Measurements from ENCODE around the gene KARS1.

Gene KARS1

DNA sequence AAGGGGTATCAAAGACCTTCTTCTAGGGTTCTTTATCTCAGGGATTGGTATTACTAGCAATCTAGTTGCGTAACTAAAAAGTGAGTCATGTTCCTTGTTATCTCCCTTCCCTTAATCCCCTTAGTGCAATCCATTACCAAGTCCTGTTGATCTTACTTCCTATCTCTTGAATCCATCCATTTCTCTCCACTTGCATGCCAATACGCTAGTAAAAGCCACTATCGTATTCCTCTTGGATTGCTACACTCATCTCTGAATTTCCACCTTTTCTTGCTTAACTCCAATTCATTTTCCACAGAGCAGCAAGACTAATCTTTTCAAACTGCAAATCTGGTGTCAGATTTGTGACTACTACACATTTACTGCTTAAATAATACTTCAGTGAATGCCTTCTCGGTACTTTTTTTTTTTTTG is 22.5 kb downstream of the KARS1 start:
- peak overlapping the region; percentile 13 to 62 (median 37) for H3K4me3 Mint-ChIP-seq
- no peaks in the 10 kb centered on the region for H3K27me3 Mint-ChIP-seq (ENCODE audit: low read depth)
- H3K27ac Mint-ChIP-seq: peak overlapping the region in 2 of 3 experiments; percentile 9 to 41
- TF ChIP-seq, protein P1, sequence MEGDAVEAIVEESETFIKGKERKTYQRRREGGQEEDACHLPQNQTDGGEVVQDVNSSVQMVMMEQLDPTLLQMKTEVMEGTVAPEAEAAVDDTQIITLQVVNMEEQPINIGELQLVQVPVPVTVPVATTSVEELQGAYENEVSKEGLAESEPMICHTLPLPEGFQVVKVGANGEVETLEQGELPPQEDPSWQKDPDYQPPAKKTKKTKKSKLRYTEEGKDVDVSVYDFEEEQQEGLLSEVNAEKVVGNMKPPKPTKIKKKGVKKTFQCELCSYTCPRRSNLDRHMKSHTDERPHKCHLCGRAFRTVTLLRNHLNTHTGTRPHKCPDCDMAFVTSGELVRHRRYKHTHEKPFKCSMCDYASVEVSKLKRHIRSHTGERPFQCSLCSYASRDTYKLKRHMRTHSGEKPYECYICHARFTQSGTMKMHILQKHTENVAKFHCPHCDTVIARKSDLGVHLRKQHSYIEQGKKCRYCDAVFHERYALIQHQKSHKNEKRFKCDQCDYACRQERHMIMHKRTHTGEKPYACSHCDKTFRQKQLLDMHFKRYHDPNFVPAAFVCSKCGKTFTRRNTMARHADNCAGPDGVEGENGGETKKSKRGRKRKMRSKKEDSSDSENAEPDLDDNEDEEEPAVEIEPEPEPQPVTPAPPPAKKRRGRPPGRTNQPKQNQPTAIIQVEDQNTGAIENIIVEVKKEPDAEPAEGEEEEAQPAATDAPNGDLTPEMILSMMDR (IDR thresholded peaks at IDR 0.05; ENCODE audit: unreplicated experiment in 3 of 3): no peak
- no peaks in the 10 kb centered on the region for H3K9me3 Mint-ChIP-seq
- peaks cover 55% of the 10 kb centered on the region for H3K36me3 Mint-ChIP-seq (ENCODE audit: low read depth)
- peaks cover 18% of the 10 kb centered on the region for H3K4me1 Mint-ChIP-seq

DNA sequence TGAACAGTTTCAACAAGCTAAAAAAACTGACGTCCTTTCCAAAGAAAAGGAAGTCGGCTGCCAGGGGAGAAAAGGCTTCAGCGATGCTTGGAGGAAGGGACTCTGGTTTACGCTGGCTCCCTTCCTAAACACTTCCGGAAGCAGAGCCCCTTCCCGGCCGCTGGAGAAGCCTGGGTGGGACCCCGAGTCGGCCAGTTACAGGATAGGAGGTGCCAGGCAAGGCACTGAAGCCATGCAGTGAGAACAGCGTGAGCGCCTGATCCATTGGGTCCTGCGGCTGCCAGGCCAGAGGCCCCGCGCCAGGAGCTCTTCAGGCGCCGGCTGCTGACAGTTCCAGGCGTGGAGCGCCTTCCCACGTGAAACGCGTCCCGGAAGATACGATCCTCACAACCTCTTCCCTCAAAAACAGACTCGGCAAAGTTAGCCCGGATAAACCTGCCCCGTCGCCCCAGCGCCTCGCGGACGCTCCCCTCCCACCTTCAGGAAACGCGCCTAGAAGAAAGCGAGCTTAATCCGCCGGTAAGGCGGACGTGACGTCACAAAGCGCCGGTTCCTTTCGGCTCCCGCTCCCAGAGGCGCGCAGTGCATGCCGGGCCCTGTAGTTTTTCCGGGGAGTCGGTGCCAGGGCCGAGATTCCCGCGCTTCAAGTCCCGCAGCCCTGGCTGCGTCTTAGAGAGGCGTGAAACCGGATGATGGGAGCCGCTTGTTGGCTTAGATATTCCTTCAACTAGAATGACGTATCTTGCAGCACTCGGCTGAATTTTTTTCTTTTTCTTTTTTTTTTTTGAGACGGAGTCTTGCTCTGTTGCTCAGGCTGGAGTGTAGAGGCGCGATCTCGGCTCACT is 24.5 kb downstream of the KARS1 start, which contains the start of gene ADAT1:
TSS of gene ADAT1 (minus strand) at position 521 of the 845 bp plus-strand sequence. CDS start 2,482 bp downstream, outside the sequence.
- H3K36me3 Mint-ChIP-seq (ENCODE audit: low read depth): peaks cover 46% of the 10 kb centered on the region
- no peaks in the 10 kb centered on the region for H3K9me3 Mint-ChIP-seq
- TF ChIP-seq, protein P1 (IDR thresholded peaks at IDR 0.05; ENCODE audit: unreplicated experiment in 3 of 3): no peak
- H3K4me1 Mint-ChIP-seq: peaks cover 18% of the 10 kb centered on the region
- peak within 1 kb of the TSS; percentile 94 to 99 (median 98) for H3K27ac Mint-ChIP-seq
- H3K4me3 Mint-ChIP-seq: peak within 1 kb of the TSS; percentile 96 to 98 (median 97)
- no peaks in the 10 kb centered on the region for H3K27me3 Mint-ChIP-seq (ENCODE audit: low read depth)

DNA sequence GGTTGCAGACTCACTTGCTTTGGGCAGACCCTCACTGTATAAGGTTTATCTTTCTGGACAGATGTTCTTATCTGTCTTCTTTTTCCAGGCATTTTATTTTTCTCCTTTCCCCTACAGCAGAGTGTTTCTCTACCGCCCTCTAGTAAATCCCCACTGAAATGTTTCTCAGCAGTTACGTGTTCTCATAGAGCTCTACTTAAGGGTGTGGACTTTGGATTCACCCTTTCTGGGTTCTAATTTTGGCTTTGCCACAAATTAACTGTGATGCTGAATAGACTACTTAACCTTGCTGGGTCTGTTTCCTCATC is 26.3 kb downstream of the KARS1 start:
- H3K36me3 Mint-ChIP-seq (ENCODE audit: low read depth): peaks cover 44% of the 10 kb centered on the region
- peak overlapping the region; percentile 96 to 98 (median 97) for H3K4me3 Mint-ChIP-seq
- peaks cover 18% of the 10 kb centered on the region for H3K4me1 Mint-ChIP-seq
- H3K9me3 Mint-ChIP-seq: no peaks in the 10 kb centered on the region
- no peaks in the 10 kb centered on the region for H3K27me3 Mint-ChIP-seq (ENCODE audit: low read depth)
- H3K27ac Mint-ChIP-seq: peak overlapping the region in 2 of 3 experiments; percentile 6 to 10
- TF ChIP-seq, protein P1 (IDR thresholded peaks at IDR 0.05; ENCODE audit: unreplicated experiment in 3 of 3): peak; percentile 44 to 55 (median 46)

DNA sequence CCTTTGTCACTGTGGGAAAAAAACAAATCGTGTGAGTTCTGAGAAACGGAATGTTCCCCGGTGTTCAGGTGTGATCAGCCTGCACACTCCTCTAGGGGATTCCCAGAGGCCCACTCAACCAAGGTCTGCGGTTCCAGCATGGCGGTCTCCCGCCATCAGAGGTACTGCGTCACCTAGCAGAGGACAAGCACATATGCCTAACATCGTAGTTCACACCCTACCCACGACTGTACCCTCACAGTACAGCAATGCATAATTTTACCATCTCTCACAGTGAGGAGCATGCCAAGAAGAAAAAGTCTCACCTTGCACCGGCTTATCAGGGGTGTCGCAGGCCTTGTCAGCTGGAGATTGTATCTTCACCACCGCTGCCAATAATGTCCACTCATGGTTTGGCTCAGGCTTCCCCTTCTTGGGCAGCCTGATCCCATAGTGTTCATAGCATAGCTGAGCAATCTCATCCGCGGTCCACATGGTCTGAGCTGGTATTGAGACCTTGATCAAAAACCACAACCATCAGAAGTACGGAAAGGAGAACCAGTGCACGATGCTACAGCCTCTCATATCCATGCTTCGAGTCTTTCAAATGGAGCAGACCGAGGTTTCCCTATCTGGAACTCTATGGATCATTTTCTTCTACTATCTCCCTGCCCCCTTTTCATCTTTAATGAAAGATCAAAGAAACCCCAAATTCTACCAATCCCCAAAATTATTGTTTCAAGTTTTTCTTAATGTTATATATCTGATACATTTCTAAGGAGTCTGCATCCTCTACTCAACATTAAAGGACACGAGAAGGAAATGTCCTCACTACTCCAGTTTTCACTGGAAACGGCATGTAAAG is 26.9 kb downstream of the KARS1 start:
- Mint-ChIP-seq H3K36me3 (ENCODE audit: low read depth) (peaks cover 42% of the 10 kb centered on the region), H3K4me3 (peak overlapping the region; percentile 96 to 98 (median 97)), H3K4me1 (peaks cover 18% of the 10 kb centered on the region), H3K27me3 (ENCODE audit: low read depth) (no peaks in the 10 kb centered on the region), H3K27ac (peak overlapping the region in 2 of 3 experiments; percentile 6 to 10), H3K9me3 (no peaks in the 10 kb centered on the region)
- TF ChIP-seq, protein P1 (IDR thresholded peaks at IDR 0.05; ENCODE audit: unreplicated experiment in 3 of 3): no peak

DNA sequence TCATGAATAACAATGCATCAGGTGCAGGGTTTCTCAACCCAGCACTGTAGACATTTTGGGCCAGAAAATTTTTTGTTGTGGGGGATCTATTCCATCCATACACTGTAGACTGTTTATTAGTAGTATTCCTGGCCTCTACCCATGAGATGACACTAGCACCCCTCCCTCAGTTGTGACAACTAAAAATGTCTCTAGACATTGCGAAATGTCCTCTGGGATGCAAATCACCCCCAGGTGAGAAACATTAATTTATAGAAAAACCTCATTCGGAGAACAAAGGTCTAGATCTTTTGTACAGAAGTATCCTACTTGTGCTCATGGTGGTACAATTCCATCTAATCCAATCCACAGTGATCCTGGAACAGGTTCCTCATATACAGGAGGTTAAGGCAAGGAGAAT is 28.7 kb downstream of the KARS1 start:
- Mint-ChIP-seq H3K27ac (no peak overlapping the region), H3K4me1 (peaks cover 18% of the 10 kb centered on the region), H3K4me3 (no peak overlapping the region), H3K9me3 (no peaks in the 10 kb centered on the region), H3K27me3 (ENCODE audit: low read depth) (no peaks in the 10 kb centered on the region), H3K36me3 (ENCODE audit: low read depth) (peaks cover 57% of the 10 kb centered on the region)
- TF ChIP-seq, protein P1 (IDR thresholded peaks at IDR 0.05; ENCODE audit: unreplicated experiment in 3 of 3): no peak
